Breast epithelium (tissue), 3 donors: ENCODE results near the gene ARL5A.

Experiments
- POLR2A ChIP-seq: fragments of 450-650 bp; IDR thresholded peaks from one replicate; pipeline ENCODE4 v1.6.1; 2016; ENCODE audit warnings: antibody characterized with exemption, mild to moderate bottlenecking, moderate library complexity
- TF ChIP-seq, protein P1 (sequence below), 3 donors: fragments of 450-650 bp; IDR thresholded peaks; one replicate each; pipeline ENCODE4 v1.5.1; 2016 to 2017; ENCODE audit warnings: antibody characterized with exemption in 3 of 3, mild to moderate bottlenecking in 3 of 3, moderate library complexity in 3 of 3

- TF ChIP-seq POLR2A: no peak
- TF ChIP-seq, protein P1, sequence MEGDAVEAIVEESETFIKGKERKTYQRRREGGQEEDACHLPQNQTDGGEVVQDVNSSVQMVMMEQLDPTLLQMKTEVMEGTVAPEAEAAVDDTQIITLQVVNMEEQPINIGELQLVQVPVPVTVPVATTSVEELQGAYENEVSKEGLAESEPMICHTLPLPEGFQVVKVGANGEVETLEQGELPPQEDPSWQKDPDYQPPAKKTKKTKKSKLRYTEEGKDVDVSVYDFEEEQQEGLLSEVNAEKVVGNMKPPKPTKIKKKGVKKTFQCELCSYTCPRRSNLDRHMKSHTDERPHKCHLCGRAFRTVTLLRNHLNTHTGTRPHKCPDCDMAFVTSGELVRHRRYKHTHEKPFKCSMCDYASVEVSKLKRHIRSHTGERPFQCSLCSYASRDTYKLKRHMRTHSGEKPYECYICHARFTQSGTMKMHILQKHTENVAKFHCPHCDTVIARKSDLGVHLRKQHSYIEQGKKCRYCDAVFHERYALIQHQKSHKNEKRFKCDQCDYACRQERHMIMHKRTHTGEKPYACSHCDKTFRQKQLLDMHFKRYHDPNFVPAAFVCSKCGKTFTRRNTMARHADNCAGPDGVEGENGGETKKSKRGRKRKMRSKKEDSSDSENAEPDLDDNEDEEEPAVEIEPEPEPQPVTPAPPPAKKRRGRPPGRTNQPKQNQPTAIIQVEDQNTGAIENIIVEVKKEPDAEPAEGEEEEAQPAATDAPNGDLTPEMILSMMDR (IDR thresholded peaks at IDR 0.05): no peak
Observed at GRCh38 chr2:151803811-151804210, 24.4 kb downstream of the ARL5A start.
